ENCODE data around the gene HAUS7. TPM values are rescaled to one million over a fixed set of nuclear protein-coding genes. Genes with fewer than 3 reads are reported as not detected.

The HAUS7 gene
- total and polyA plus RNA-seq, 2 donors from 2014 or later = 28.1 to 47.6 TPM

DNA sequence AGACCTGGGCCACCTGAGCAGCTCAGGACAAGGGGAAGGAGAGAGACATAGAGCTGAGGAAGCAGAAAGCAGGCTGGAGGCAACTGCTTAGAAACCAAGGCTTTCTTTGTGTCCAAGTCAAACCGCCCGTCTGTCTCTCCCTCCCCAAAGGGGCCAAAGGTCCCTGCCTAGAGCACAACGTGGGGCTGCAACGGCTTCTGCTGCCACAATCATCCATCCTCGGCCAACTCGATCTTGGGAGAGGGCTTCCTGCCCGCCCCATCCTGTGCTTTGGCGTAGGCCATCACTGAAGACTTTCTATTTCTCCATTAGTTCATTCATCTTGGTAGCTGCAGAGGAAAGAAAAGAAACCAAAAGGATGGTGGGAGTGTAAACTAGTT is 22.8 kb downstream of the HAUS7 start:
- Histone ChIP-seq H3K27ac (ENCODE audit: low read depth in 2 of 2, low read length in 2 of 2) (no peak overlapping the region), H3K36me3 (ENCODE audit: control insufficient read depth in 2 of 3, insufficient read depth in 3 of 3, low read length in 3 of 3) (no peaks in the 10 kb centered on the region), H3K27me3 (ENCODE audit: control insufficient read depth, insufficient read depth, low read length) (no peaks in the 10 kb centered on the region), H3K9ac (ENCODE audit: low read length in 3 of 3) (no peak overlapping the region), H3K4me3 (ENCODE audit: low read length in 3 of 3) (no peak overlapping the region), H3K4me1 (ENCODE audit: control insufficient read depth in 2 of 3, insufficient read depth in 2 of 3, low read depth in 1 of 3, low read length in 3 of 3) (no peaks in the 10 kb centered on the region), H3K9me3 (ENCODE audit: control insufficient read depth in 2 of 3, insufficient read depth in 1 of 3, low read length in 3 of 3) (no peaks in the 10 kb centered on the region)
- no peak for DNase-seq
- intact Hi-C loops (cut with DNase I) = no loop called here
- no peak for FAIRE-seq
- TF ChIP-seq, protein P1, sequence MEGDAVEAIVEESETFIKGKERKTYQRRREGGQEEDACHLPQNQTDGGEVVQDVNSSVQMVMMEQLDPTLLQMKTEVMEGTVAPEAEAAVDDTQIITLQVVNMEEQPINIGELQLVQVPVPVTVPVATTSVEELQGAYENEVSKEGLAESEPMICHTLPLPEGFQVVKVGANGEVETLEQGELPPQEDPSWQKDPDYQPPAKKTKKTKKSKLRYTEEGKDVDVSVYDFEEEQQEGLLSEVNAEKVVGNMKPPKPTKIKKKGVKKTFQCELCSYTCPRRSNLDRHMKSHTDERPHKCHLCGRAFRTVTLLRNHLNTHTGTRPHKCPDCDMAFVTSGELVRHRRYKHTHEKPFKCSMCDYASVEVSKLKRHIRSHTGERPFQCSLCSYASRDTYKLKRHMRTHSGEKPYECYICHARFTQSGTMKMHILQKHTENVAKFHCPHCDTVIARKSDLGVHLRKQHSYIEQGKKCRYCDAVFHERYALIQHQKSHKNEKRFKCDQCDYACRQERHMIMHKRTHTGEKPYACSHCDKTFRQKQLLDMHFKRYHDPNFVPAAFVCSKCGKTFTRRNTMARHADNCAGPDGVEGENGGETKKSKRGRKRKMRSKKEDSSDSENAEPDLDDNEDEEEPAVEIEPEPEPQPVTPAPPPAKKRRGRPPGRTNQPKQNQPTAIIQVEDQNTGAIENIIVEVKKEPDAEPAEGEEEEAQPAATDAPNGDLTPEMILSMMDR (IDR thresholded peaks at IDR 0.05; ENCODE audit: borderline replicate concordance, extremely low read depth, insufficient read depth) = no peak

DNA sequence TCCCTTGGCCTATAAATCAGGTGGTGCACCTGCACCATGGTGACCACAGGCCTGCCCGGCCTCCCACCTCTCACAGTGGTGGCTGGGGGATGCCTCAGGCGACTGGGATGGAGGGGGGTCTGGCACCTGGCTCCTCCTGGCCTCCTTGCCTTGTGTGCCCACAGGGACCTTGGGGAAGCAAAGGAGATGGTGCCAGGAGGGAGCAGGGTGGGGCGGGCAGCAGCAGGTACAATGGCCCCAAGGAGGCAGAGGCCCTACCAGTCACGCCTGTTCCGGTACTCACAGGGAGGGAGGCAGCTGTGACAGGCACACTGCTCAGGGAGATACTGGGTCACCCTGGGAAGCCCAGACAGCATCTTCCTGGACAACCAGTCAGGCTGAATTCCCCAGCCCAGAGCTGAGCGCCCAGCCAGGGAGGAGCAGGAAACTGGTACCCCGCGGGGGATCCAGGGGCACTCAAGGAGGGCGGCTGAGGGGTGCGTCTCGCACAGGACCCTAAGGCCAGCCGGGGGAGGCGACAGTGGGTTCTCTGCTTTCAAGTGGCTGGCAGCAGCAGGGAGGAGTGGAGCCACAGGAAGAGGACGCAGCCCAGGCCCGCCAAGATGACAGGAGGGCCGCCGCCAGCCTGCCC is 23.3 kb downstream of the HAUS7 start:
- no peak overlapping the region for H3K27ac ChIP-seq (ENCODE audit: low read depth in 2 of 2, low read length in 2 of 2)
- DNase-seq = no peak
- no peak overlapping the region for H3K9ac ChIP-seq (ENCODE audit: low read length in 3 of 3)
- TF ChIP-seq, protein P1 (IDR thresholded peaks at IDR 0.05; ENCODE audit: borderline replicate concordance, extremely low read depth, insufficient read depth) = no peak
- intact Hi-C loops (cut with DNase I) = no loop called here
- H3K9me3 ChIP-seq (ENCODE audit: control insufficient read depth in 2 of 3, insufficient read depth in 1 of 3, low read length in 3 of 3) = no peaks in the 10 kb centered on the region
- no peaks in the 10 kb centered on the region for H3K4me1 ChIP-seq (ENCODE audit: control insufficient read depth in 2 of 3, insufficient read depth in 2 of 3, low read depth in 1 of 3, low read length in 3 of 3)
- no peaks in the 10 kb centered on the region for H3K36me3 ChIP-seq (ENCODE audit: control insufficient read depth in 2 of 3, insufficient read depth in 3 of 3, low read length in 3 of 3)
- FAIRE-seq = no peak
- no peaks in the 10 kb centered on the region for H3K27me3 ChIP-seq (ENCODE audit: control insufficient read depth, insufficient read depth, low read length)
- no peak overlapping the region for H3K4me3 ChIP-seq (ENCODE audit: low read length in 3 of 3)

DNA sequence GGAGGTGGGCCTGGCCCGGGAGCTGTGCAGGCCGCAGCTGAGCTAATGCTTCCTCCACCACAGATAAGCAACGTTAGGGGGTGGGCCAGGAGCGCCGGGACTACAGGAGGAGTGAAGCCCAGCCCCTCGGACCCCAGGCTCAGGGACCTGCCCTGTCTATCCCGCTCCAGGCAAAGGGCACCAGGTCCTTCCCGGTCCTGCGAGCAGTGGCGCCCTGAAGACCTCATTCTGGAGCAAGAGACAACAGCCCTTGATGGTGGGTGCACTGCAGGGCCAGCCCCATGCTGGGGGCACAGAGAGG is 23.8 kb downstream of the HAUS7 start:
- Histone ChIP-seq H3K9ac (ENCODE audit: low read length in 3 of 3) (no peak overlapping the region), H3K27ac (ENCODE audit: low read depth in 2 of 2, low read length in 2 of 2) (no peak overlapping the region), H3K4me1 (ENCODE audit: control insufficient read depth in 2 of 3, insufficient read depth in 2 of 3, low read depth in 1 of 3, low read length in 3 of 3) (no peaks in the 10 kb centered on the region), H3K9me3 (ENCODE audit: control insufficient read depth in 2 of 3, insufficient read depth in 1 of 3, low read length in 3 of 3) (no peaks in the 10 kb centered on the region), H3K27me3 (ENCODE audit: control insufficient read depth, insufficient read depth, low read length) (no peaks in the 10 kb centered on the region), H3K36me3 (ENCODE audit: control insufficient read depth in 2 of 3, insufficient read depth in 3 of 3, low read length in 3 of 3) (no peaks in the 10 kb centered on the region), H3K4me3 (ENCODE audit: low read length in 3 of 3) (no peak overlapping the region)
- intact Hi-C loops (cut with DNase I) = no loop called here
- no peak for FAIRE-seq
- TF ChIP-seq, protein P1 (IDR thresholded peaks at IDR 0.05; ENCODE audit: borderline replicate concordance, extremely low read depth, insufficient read depth) = no peak
- no peak for DNase-seq
